Kidney (tissue), 14 donors: ENCODE measurements around the gene AQP9. TPM values are rescaled to one million over a fixed set of nuclear protein-coding genes. Genes with fewer than 3 reads are reported as not detected.
A peak's percentile ranks its signal among the peaks of the same experiment; 100 is the strongest.

Experiments
- DNase-seq, 5 donors: peaks; one replicate each; pipeline ENCODE4 v3.0.0-alpha.2; 2013 to 2020
- FAIRE-seq: peaks from 2 replicates; lab custom pipeline; 2012; peaks lifted over from hg19 to GRCh38; lab: Jason Lieb, UNC
- H3K27ac ChIP-seq, 2 donors: one replicate each; pipeline ENCODE4 v1.7.0; 2013; ENCODE audit warnings: low read depth in 2 of 2, low read length in 2 of 2, inconsistent platforms in 1 of 2
- H3K27me3 ChIP-seq: one replicate; pipeline ENCODE4 v1.7.1; 2013; ENCODE audit warnings: low read length, inconsistent platforms; ENCODE audit not compliant: control insufficient read depth, insufficient read depth
- H3K36me3 ChIP-seq, 3 donors: one replicate each; pipeline versions ENCODE4 v1.7.0 to v1.7.1; 2013; ENCODE audit warnings: low read length in 3 of 3, control low read depth in 1 of 3, inconsistent platforms in 1 of 3; ENCODE audit not compliant: insufficient read depth in 3 of 3, control insufficient read depth in 2 of 3
- H3K4me1 ChIP-seq, 3 donors: one replicate each; pipeline versions ENCODE4 v1.7.0 to v1.7.1; 2013; ENCODE audit warnings: low read length in 3 of 3, inconsistent platforms in 1 of 3, low read depth in 1 of 3; ENCODE audit not compliant: control insufficient read depth in 2 of 3, insufficient read depth in 2 of 3
- H3K4me3 ChIP-seq, 3 donors: one replicate each; pipeline versions ENCODE4 v1.7.0 to v1.8.1; 2013; ENCODE audit warnings: low read length in 3 of 3, control low read depth in 1 of 3, inconsistent platforms in 1 of 3
- H3K9ac ChIP-seq, 3 donors: one replicate each; pipeline versions ENCODE4 v1.7.0 to v1.7.1; 2013; ENCODE audit warnings: low read length in 3 of 3, control low read depth in 1 of 3, inconsistent platforms in 1 of 3
- H3K9me3 ChIP-seq, 3 donors: one replicate each; pipeline versions ENCODE4 v1.7.0 to v1.7.1; 2013; ENCODE audit warnings: low read length in 3 of 3, control low read depth in 1 of 3, inconsistent platforms in 1 of 3; ENCODE audit not compliant: control insufficient read depth in 2 of 3, insufficient read depth in 1 of 3
- intact Hi-C: fragments of 100-400 bp; cut with DNase I; formaldehyde crosslinking; loops from one replicate; pipeline ENCODE4 v1.11.1; 2022
- polyA plus RNA-seq: library from polyadenylated mRNA; stranded (reverse); fragments of 350-450 nt; fragmentation: Illumina TruSeq; extraction: RNeasy Lipid Tissue Mini Kit (QIAGEN cat#74804); gene quantifications from one replicate; pipeline ENCODE4 v1.2.3, GENCODE V29; 2014; ENCODE audit warnings: low read depth, low replicate concordance; ENCODE audit not compliant: insufficient read depth
- total RNA-seq: library from RNA; stranded (reverse); fragmentation: NEBNext Ultra II Directional; extraction: Animal tissue kit (Norgen Biotek cat#: 25700); gene quantifications from one replicate; pipeline ENCODE4 v1.2.1, GENCODE V29; 2021
- TF ChIP-seq, protein P1 (sequence below): IDR thresholded peaks from 3 replicates; pipeline ENCODE4 v1.5.1; 2012; ENCODE audit warnings: mild to moderate bottlenecking, moderate library complexity, borderline replicate concordance; ENCODE audit not compliant: insufficient read depth; ENCODE audit errors: extremely low read depth
- donor health status: control.
- donor health status: control.
- donor health status: control.
- donor health status: control.
- donor health status: control.
- donor health status: DM: yes; HTN: yes; CAD: no.
- donor health status: Normal renal cell carcinoma (clear cell type).

Gene AQP9
- total and polyA plus RNA-seq, 2 donors from 2014 or later: 0.30 to 1.4 TPM

DNA sequence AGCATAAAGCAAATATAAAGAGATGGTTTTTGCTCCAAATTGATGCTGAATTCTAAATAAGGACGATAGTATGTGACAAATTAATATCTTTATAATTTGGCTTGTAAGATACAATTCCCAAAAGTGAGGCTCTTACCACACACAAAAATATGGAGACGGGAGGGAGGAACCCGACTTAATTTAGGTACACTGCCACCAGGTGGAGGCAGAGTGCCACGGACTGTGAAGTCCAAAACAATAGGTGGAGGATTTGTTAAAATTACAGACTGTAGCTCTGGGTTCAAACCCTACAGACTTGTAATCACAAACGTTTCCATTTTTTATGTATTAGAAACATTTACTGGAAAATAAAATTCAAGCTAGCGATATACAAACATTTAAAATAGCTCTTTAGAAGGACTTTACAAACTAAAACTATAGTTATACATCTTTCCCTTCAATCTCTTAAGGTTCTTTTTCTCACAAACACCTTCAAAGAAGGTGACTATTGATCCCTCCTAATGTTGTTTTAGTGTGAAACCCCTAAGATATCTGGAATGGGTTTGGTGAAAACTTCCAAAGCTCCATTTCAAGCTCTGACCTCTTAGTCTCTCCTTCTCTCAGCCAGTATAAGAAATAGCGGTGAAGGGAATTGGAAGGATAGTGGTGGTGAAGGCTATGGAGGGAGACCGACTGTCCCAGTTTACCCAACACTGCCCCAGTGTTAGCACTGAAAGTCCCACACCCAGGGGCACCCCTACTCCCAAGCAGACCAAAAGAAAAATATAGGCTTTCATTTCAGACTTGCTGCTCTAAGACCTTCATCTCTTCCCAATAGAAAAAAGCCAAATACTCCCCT lies 89.7 kb downstream of the AQP9 start:
- H3K9ac ChIP-seq: peak overlapping the region in 1 of 3 donors; percentile 14
- H3K36me3 ChIP-seq: no peaks in the 10 kb centered on the region
- DNase-seq: peak in 4 of 5 donors; percentile 69 to 87 (median 72)
- TF ChIP-seq, protein P1, sequence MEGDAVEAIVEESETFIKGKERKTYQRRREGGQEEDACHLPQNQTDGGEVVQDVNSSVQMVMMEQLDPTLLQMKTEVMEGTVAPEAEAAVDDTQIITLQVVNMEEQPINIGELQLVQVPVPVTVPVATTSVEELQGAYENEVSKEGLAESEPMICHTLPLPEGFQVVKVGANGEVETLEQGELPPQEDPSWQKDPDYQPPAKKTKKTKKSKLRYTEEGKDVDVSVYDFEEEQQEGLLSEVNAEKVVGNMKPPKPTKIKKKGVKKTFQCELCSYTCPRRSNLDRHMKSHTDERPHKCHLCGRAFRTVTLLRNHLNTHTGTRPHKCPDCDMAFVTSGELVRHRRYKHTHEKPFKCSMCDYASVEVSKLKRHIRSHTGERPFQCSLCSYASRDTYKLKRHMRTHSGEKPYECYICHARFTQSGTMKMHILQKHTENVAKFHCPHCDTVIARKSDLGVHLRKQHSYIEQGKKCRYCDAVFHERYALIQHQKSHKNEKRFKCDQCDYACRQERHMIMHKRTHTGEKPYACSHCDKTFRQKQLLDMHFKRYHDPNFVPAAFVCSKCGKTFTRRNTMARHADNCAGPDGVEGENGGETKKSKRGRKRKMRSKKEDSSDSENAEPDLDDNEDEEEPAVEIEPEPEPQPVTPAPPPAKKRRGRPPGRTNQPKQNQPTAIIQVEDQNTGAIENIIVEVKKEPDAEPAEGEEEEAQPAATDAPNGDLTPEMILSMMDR: peak; percentile 75
- peak; percentile 92 for FAIRE-seq
- peaks cover 3 to 16% (median 9%) of the 10 kb centered on the region in 3 donors for H3K4me1 ChIP-seq
- no peaks in the 10 kb centered on the region for H3K9me3 ChIP-seq
- peak overlapping the region; percentile 38 to 40 for H3K27ac ChIP-seq
- H3K27me3 ChIP-seq: no peaks in the 10 kb centered on the region
- H3K4me3 ChIP-seq: no peak overlapping the region
- intact Hi-C loops: no loop called here

- FAIRE-seq: no peak
These were observed 90.5 kb downstream of the AQP9 start for GRCh38 chr15:58228718-58229117.

DNA sequence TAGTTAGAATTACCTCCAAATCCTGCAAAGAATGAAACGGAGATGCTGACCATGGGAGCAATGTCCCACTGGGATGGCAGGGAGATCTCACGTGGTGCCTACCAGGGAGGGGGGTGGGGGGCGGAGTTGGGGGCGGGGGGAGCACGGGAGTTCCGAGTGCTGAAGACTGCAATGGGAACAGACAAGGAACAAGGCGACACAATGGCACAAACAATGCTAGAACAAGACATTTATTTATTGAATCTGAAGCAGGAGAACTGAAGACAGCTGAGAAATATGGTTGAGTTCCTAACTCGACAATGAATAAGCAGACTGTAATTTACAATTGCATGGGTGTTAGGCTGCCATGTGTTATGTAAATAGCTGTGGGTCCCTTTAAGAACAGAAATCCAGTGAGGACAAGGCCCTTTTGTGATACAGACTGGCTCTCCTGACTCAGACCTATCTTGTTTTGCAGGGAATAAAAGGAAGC lies 91.2 kb downstream of the AQP9 start:
- Histone ChIP-seq H3K4me1 (peaks cover 3 to 16% (median 9%) of the 10 kb centered on the region in 3 donors), H3K9ac (peak overlapping the region in 2 of 3 donors; percentile 38 to 59), H3K9me3 (no peaks in the 10 kb centered on the region), H3K4me3 (peak overlapping the region in 2 of 3 donors; percentile 43 to 46), H3K27ac (peak overlapping the region; percentile 40 to 60), H3K36me3 (no peaks in the 10 kb centered on the region), H3K27me3 (no peaks in the 10 kb centered on the region)
- intact Hi-C loops: no loop called here
- TF ChIP-seq, protein P1: no peak
- DNase-seq (peak in 2 of 5 donors; percentile 19 to 21), FAIRE-seq (no peak)

More at GRCh38 chr15:58228718-58229117, 90.5 kb downstream of the AQP9 start:
- H3K27ac ChIP-seq: peak overlapping the region; percentile 40 to 60
- H3K4me3 ChIP-seq: no peak overlapping the region
- H3K9me3 ChIP-seq: no peaks in the 10 kb centered on the region
- peak in 3 of 5 donors; percentile 41 to 86 (median 58) for DNase-seq
- H3K4me1 ChIP-seq: peaks cover 3 to 16% (median 9%) of the 10 kb centered on the region in 3 donors
- no peaks in the 10 kb centered on the region for H3K27me3 ChIP-seq
- TF ChIP-seq, protein P1: no peak
- intact Hi-C loops: no loop called here
- peak overlapping the region in 1 of 3 donors; percentile 14 for H3K9ac ChIP-seq
- no peaks in the 10 kb centered on the region for H3K36me3 ChIP-seq
